IPS-18c (cell line): Measurements from ENCODE around the gene PLCL2.
"Not testable (repeated sequence)": the region's sequence is repeated elsewhere in the genome, so short reads cannot be mapped to it uniquely, and the experiment has no call there.

ENCODE experiments used
- H3K4me3 ChIP-seq: 2 replicates; pipeline ENCODE4 v1.7.0; 2013; ENCODE audit warnings: low read depth, mild to moderate bottlenecking, low read length, moderate library complexity; ENCODE audit not compliant: insufficient read depth
- H3K9me3 ChIP-seq: one replicate; pipeline ENCODE4 v1.6.1; 2013; ENCODE audit warnings: mild to moderate bottlenecking, low read length, moderate library complexity; ENCODE audit not compliant: control insufficient read depth, insufficient read depth

Gene PLCL2

GRCh38 chr3:17089314-17089700 lies 204.6 kb downstream of the PLCL2 start:
- no peak overlapping the region for H3K4me3 ChIP-seq
- no peaks in the 10 kb centered on the region for H3K9me3 ChIP-seq

DNA sequence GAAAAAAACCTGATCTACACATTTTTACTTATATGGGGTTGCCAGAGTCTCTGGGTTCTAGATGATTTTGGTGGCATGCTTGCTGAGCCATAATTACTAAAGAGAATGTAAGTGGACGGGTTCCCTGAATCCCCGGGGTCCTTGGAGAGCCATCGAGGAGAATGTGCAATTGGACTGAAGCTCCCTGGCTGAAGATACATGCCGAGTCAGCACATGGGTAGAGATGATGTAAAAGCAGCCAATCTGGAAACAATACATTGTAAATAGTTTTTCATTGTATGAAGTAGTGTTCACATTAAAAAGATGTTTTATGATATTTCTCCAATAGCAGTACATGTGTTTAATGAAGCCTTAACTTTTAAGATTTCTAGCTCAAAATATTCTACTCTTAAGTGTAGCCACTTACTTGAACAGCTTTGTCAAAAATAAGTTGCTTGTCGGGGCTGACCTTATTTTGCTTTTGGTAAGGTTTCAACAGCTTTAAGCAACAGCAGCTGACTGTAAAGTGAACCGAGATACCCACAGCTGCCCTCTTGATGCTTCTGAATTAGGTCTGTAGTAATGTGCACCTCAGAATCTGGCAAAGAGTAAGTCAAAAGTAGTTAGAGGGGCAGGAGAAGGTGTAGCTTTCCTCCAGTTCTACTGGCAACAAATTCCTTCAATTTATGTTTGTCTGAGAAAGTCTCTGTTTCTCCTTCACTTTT lies 205.7 kb downstream of the PLCL2 start:
- Histone ChIP-seq H3K4me3 (no peak overlapping the region), H3K9me3 (no peaks in the 10 kb centered on the region)

DNA sequence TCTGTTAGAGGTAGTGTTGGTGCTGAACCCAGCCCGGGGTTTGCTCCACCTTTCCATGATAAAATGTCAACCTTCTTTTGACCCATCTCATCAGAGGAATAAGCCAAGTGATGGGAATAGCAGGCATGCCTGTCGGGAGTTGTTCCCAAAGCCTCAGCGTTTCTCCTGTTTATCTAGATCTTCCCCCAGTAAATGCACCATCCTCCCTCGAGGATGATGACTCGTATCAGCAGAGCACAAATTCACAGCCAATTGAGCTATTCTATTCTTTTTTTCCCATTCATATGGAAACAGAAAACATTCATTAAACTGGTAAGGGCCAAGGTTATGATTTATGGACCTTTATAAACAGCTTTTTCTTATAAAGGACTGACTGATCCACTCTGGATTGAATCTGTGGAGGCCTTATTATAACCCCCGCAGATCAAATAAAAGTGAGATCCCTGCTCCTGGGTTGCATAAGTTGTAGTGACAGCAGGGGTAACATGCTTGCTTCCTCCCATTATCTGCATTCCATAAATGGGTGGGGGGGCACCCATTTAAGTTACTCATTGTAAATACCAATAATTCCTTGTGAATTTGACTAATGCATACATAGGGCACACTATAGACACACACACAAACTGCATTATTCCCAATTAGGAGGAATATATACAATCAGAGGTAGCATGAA lies 207.3 kb downstream of the PLCL2 start:
- Histone ChIP-seq H3K4me3 (no peak overlapping the region), H3K9me3 (no peaks in the 10 kb centered on the region)

- H3K9me3 ChIP-seq, result no peaks in the 10 kb centered on the region
- no peak overlapping the region for H3K4me3 ChIP-seq
Measured at GRCh38 chr3:17092583-17092933, 207.8 kb downstream of the PLCL2 start.

- Histone ChIP-seq H3K9me3 (no peaks in the 10 kb centered on the region), H3K4me3 (no peak overlapping the region)
Measured at GRCh38 chr3:17094551-17094950, 209.8 kb downstream of the PLCL2 start.

GRCh38 chr3:17103579-17103978 lies 218.8 kb downstream of the PLCL2 start:
- Histone ChIP-seq H3K4me3 (no peak overlapping the region), H3K9me3 (no peaks in the 10 kb centered on the region)

DNA sequence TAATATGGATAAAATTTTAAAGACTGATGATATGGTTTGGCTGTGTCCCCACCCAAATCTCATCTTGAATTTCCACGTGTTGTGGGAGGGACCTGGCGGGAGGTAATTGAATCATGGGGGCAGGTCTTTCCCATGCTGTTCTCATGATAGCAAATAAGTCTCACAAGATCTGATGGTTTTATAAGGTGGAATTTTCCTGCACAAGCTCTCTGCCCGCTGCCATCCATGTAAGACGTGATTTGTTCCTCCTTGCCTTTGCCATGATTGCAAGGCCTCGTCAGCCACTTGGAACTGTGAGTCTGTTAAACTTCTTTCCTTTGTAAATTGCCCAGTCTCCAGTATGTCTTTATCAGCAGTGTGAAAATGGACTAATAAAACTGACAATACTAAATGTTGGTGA lies 222.0 kb downstream of the PLCL2 start:
- H3K4me3 ChIP-seq, H3K9me3 ChIP-seq: not testable (repeated sequence)

GRCh38 chr3:17110660-17111396 lies 226.1 kb downstream of the PLCL2 start:
- H3K4me3 ChIP-seq, result no peak overlapping the region
- H3K9me3 ChIP-seq, result no peaks in the 10 kb centered on the region

- Histone ChIP-seq H3K9me3 (no peaks in the 10 kb centered on the region), H3K4me3 (no peak overlapping the region)
Measured at GRCh38 chr3:17111586-17111985, 226.8 kb downstream of the PLCL2 start.

DNA sequence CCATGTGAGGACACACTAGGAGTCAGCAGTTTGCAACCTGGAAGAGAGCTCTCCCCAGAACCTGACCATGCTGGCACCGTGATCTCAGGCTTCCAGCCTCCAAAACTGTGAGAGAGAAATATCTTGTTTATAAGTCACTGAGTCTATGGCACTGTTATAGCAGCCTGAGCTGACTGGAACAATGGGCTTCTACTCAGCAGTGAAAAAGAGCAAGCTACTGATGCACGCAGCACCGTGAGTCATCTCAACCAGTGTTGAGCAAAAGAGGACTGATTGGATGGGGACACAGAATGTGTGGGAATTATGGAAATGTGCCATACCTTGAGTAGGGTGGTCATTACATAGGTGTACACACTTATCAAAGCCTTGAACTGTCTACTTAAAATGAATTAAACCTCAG lies 230.4 kb downstream of the PLCL2 start:
- H3K9me3 ChIP-seq, result no peaks in the 10 kb centered on the region
- no peak overlapping the region for H3K4me3 ChIP-seq

GRCh38 chr3:17116007-17116600 lies 231.3 kb downstream of the PLCL2 start:
- H3K4me3 ChIP-seq, result no peak overlapping the region
- no peaks in the 10 kb centered on the region for H3K9me3 ChIP-seq

DNA sequence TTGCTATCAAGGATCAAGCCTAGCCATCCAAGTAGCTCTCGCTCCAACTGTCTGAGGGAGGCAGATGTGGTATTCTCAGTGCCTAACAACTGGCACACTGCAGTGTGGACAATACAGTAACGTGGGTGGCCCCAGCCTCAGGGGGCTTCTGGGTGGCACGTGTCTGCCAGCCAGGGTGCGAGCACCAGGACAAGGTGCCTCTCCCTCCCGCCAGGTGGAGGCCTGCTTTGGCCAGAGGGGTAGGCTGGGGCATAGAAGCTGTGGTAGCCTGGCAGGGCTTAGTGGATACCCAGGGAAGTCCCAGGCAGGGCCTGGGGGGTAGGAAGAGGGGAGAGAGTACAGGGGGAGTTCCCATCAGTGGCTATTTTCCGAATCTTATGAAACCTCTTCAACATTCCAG lies 234.0 kb downstream of the PLCL2 start:
- Histone ChIP-seq H3K4me3 (no peak overlapping the region), H3K9me3 (no peaks in the 10 kb centered on the region)

DNA sequence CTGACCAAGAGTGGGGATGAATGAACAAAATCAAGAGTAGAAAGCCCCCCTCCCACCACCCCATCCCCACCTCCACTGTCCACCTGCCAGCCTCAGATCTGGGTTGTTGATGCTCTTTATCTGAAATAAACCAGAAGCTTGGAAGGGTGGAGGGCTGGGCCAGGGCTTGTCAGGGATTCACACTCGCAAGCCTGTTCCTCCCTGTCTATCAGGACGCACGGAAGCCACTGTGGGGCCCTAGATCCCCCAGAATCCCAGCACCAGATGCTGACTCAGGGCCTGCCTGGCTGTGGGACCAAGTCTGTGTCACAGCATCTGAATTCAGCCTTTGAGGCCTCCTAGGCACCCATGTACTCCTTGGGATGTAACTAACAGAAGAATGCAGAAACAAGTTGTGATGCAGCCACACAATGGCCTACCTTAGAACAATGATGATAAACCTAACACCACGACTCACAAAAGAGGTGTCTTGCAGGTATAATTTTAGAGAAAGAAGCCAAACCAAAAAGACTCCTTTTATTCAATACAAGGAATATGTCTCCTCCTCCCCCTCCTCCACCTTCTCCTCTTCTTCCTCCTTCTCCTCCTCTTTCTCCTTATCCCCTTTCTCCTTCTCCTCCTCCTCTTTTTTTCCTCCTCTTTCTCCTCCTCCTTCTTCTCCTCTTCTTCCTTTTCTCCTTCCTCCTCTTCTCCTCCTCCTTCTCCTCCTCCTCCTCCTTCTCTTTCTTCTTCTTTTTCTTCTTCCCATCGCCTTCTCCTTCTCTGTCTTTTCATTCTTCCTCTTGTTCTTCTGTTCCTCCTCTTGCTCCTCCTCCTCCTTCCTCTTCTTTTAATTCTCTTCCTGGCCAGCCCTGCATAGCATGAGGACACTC lies 234.7 kb downstream of the PLCL2 start:
- Histone ChIP-seq H3K4me3 (no peak overlapping the region), H3K9me3 (no peaks in the 10 kb centered on the region)

- H3K4me3 ChIP-seq, result no peak overlapping the region
- H3K9me3 ChIP-seq, result no peaks in the 10 kb centered on the region
Measured at GRCh38 chr3:17120115-17120514, 235.4 kb downstream of the PLCL2 start.

DNA sequence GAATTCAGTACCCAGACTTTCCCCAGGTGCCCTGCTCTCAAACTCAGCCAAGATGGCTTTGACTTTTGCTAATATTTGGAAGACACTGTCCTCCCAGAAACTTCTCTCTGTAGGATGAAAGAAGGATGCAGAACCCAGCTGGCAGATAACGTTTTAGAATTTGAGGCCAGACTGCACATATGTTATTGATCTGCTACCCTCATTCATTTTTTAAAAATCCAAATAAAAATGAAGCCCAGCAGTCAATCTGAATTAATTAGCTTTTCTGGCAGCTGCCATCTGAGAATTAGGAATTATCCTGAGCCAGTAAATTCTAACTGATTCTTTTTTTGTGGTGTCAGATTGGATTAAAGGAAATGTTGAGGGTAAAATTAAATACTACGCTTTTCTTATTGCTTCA lies 236.6 kb downstream of the PLCL2 start:
- Histone ChIP-seq H3K4me3 (no peak overlapping the region), H3K9me3 (no peaks in the 10 kb centered on the region)

DNA sequence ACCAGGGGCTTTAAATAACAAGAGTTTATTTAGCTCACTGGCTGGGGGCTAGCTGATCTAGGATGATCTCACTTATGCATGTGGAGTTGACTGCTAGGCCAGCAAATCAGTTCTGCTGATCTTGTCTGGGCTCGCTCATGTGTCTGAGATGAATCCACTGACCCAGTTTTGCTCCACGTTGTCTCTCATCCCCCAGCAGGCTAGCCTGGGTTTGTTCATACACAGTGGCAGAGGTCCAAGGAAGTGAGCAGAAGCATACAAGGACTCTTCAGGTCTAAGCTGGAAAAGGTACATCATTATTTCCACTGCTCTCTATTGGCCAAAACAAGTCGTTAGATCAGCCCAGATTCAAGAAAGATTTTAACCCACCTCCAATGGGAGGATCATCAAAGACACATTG lies 238.0 kb downstream of the PLCL2 start:
- no peaks in the 10 kb centered on the region for H3K9me3 ChIP-seq
- no peak overlapping the region for H3K4me3 ChIP-seq

DNA sequence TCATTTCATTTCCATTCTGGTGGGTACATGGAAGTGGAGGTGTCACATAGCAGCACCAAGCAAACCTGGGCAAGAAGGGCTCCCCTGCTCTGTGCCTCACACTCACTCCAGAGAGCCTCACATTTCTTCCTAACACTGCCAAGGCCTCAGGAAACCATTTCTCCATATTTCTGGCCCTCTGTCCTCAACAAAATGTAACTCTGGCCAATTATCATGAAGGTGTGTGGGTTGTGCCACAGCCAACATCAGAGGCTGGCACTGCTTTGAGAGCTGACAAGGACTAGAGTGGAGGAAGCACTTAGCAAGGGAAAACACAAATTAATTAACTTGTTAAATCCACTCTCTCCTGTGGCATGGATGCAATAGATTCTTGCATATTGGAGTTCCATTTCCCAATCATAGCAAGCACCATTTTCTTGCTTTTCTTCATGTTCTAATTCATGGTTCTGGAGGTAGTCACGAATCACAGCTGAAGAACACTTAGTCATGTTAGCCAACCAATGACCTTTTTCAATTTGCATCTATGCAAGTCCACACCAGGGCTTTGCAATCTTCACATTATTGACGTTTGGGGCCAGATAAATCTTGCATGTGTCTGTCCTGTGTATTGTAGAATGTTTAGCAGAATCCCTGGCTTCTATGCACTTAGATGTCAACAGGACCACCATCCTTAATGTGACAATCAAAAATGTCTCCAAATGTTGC lies 241.1 kb downstream of the PLCL2 start:
- Histone ChIP-seq H3K4me3 (no peak overlapping the region), H3K9me3 (no peaks in the 10 kb centered on the region)
